Body of pancreas (tissue), 4 donors: ENCODE measurements around the gene ARHGAP26.

Experiments
- CTCF ChIP-seq, 7 experiments: fragments of 450-650 bp in 4 of 7; fragments of 200-600 bp in 3 of 7; sonication (generic) in 3 of 7; IDR thresholded peaks; one replicate each; pipeline ENCODE4 v1.5.1; 2016 to 2019; ENCODE audit warnings: antibody characterized with exemption in 7 of 7
- POLR2A ChIP-seq, 3 donors: fragments of 450-650 bp; IDR thresholded peaks; one replicate each; pipeline ENCODE4 v1.6.1; 2016; ENCODE audit warnings: antibody characterized with exemption in 3 of 3, mild to moderate bottlenecking in 2 of 3

GRCh38 chr5:142878638-142879037, 108.5 kb downstream of the ARHGAP26 start:
- no peak for TF ChIP-seq CTCF (IDR thresholded peaks at IDR 0.05)
- no peak for TF ChIP-seq POLR2A (IDR thresholded peaks at IDR 0.05)
